HG03565 (cell line): ENCODE measurements around the gene NPIPB13.
"Not testable (repeated sequence)": the region's sequence is repeated elsewhere in the genome, so short reads cannot be mapped to it uniquely, and the experiment has no call there.

Experiments used
- ATAC-seq: cut with Tn5 transposase; IDR thresholded peaks from one replicate; pipeline ENCODE4 v1.9.1; 2021; ENCODE audit warnings: mild to moderate bottlenecking, moderate library complexity; ENCODE audit not compliant: unreplicated experiment

Gene NPIPB13

GRCh38 chr16:30248379-30248778 is at the start of gene NPIPB13:
Gene NPIPB13 (minus strand): TSS chr16:30248479. CDS start chr16:30245573, 2,906 bp downstream.
- not testable (repeated sequence) for ATAC-seq

GRCh38 chr16:30282357-30282756 is 34.1 kb upstream of the NPIPB13 start:
- not testable (repeated sequence) for ATAC-seq

GRCh38 chr16:30278523-30278922 is 30.2 kb upstream of the NPIPB13 start:
- ATAC-seq = not testable (repeated sequence)

GRCh38 chr16:30217082-30217481 is 31.2 kb downstream of the NPIPB13 start:
- ATAC-seq = not testable (repeated sequence)

GRCh38 chr16:30211414-30211813 is 36.9 kb downstream of the NPIPB13 start:
- not testable (repeated sequence) for ATAC-seq

GRCh38 chr16:30209032-30209431 is 39.2 kb downstream of the NPIPB13 start:
- ATAC-seq = not testable (repeated sequence)

- ATAC-seq = not testable (repeated sequence)
These were observed 41.1 kb downstream of the NPIPB13 start for GRCh38 chr16:30207063-30207704.

- ATAC-seq = not testable (repeated sequence)
These were observed 42.0 kb downstream of the NPIPB13 start for GRCh38 chr16:30206252-30206651.

- not testable (repeated sequence) for ATAC-seq
These were observed 42.6 kb downstream of the NPIPB13 start for GRCh38 chr16:30205541-30206236.

GRCh38 chr16:30199608-30200343 is 48.5 kb downstream of the NPIPB13 start:
- ATAC-seq = not testable (repeated sequence)

- ATAC-seq = not testable (repeated sequence)
These were observed 49.2 kb downstream of the NPIPB13 start, which contains the start of gene SULT1A3 for GRCh38 chr16:30199049-30199448. Gene SULT1A3 (plus strand): TSS chr16:30199255. CDS start chr16:30200729, 1,474 bp downstream.
